COLO668 (cell line): ENCODE measurements around the gene COG4.
"Not testable (repeated sequence)": the region's sequence is repeated elsewhere in the genome, so short reads cannot be mapped to it uniquely, and the experiment has no call there.

Experiments used
- DNase-seq: peaks from one replicate; lab custom pipeline; 2025; ENCODE audit not compliant: unreplicated experiment; lab: John Stamatoyannopoulos, UW

Gene COG4

DNA sequence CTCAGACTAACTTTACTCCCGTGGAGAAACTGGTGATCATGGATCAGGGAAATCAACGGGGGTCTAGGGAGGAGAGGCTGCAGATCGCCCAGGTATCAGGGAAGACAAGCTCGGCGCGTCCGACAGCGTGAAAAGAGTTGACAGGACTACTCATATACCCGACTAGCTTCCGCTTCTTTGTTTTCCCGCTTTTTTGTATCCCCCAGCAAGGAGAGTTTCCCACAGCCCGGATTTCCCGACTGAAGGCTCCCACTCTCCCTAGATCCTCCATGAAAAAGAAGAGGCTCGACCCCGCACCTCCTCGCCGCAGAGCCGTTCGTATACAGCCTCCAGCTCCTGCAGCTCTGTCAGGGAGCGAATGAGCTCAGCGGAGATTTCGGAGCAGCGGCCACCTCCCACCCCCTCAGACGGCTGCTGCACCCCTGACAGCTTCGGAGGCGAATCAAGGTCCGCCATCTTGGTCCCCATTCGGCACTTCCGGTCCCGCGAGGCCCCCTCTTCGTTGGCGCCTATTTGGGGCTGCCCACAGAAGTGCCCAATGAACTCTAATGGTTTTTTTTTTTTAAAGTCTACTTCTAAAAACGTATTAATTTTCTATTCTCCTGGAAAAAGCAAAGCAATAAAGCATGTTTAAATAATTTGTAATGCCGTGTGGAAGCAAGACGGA lies at the start of gene COG4:
COG4 (minus strand) TSS at position 479 of the 667 bp plus-strand sequence; CDS start at position 468, 11 bp downstream.
- peak; percentile 85 for DNase-seq

DNA sequence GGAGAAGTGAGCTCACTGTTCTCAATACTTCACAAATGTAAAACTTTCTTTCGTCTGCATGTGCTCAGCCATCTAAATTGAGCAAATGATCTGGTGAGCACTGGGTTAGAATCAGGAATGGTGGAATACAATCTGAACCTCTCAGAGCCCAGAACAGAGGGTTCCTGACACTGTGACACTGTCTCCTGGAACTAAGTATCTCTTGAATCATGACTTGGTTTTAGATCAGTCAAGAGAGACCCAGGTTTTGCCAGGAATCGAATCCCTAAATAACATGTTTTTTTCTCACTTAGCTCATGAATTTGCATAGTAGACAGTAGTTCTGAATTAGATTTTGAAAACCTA lies 49.5 kb upstream of the COG4 start:
- no peak for DNase-seq

DNA sequence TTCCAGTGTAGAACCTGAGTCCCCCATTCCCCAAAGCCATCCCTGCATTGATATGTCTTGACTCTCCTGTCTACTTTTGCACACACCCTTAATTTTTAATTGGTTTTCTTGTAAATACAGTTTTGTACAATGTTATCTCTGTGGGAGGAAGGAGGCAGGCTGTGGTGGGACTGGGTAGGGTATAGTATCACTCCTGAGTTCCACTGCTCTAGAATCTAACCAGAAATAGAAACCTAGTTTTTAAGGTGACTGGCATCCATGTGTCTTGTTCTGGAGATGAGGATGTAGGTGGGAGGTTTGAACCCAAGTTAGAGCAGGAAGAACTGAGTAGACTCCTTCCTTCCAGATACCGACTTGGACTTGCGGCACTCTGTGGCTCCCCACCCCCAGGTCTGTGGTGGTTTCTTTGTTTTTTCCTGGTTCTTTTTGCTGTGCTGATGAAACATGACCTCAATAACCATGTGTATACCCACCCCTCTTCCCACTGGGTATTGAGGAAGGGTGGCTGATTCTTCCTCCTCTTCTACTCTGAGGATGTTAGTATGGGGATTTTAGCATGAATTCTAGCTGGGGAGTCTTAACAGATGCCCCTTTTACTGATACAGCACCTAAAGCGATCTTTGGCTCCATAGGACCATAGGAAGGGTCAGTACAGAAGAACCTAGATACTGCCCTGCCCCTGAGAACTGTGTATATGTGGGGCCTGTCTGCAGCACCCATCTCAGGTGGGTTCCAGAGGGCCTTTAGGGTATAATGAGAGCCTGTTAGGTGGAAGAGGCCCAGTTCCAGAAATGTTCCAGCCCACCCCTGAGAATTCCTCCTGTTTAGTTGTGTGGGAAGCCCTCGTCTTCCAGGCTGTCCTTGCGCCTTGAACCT lies 48.9 kb upstream of the COG4 start:
- no peak for DNase-seq

DNA sequence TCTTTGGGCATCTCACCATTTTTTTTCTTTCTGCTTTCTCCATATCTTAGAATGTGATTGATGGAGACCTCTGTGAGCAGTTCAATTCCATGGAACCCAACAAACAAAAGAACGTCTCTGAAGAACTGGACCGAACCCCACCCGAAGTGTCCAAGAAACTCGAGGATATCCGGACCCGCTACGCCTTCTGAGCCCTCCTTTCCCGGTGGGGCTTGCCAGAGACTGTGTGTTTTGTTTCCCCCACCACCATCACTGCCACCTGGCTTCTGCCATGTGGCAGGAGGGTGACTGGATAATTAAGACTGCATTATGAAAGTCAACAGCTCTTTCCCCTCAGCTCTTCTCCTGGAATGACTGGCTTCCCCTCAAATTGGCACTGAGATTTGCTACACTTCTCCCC lies 48.3 kb upstream of the COG4 start:
- no peak for DNase-seq

DNA sequence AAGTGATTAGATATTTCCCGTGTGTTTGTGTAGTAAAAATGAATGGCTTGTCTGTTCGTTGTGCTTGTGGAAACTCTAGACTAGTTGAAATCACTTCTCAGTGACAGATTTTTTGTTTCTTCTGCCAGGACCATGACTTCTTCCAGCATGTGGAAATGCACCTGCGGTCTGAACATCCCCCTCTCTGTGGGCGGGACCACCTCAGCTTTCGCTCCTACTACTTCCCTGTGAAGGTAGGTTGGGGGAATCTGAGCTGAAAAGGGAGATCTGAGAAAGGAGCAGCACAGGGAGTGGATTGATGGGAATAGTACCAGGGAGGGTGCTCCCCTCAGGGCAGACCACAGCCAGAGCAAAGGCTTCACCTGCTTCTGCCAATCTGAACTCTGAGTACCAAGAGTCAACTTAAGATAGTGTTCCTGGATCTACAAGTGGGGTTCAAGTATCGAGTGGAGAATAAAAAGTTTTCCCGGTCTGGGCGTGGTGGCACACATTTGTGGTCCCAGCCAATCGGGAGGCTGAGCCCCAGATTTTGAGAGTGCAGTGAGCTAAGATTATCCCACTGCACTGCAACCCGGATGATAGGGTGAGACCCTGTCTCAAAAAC lies 47.7 kb upstream of the COG4 start:
- DNase-seq, result no peak

DNA sequence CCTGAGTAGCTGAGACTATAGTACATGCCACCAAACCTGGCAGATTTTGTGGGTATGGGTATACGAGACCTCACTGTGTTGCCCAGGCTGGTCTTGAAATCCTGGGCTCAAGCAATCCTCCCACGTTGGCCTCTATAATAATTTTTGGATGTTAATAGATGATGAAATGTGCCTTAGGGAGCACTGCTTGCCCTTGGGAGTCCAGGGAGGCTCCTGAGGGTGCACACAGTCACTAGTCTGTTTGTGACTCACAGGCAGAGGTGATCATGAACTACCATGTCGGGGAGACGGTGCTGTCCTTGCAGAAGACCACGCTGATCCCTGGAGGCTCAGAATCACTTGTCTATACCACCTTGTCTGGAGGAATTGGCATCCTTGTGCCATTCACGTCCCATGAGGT lies 46.4 kb upstream of the COG4 start:
- DNase-seq, result no peak

DNA sequence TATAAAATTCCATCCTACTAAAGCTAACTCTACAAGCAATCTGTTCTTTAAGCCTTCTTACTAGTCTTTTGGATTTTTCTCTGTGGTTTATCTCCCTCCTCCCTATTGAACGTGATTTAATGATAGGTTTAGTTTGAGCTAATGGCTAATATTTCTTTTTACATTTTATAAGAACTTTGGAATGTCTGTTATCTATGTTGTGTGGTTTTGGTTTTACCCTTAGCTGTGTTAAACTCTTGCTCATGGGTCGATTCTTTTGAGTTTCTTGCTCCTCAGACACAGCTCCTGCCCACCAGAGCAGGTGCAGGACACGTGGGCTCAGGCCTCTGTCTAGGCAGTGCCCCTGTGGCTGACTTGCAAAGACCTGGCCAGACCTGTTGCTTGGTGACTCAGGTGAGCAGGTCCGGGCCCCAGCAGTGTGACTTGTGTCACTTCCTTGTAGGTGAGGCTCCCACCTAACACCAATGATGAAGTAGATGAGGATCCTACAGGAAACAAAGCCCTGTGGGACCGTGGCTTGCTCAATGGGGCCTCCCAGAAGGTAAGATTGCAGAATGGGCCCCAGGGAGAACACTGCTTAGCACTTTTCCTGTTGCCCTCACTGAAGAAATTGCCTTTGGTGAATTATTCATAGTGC lies 45.4 kb upstream of the COG4 start:
- DNase-seq, result no peak

DNA sequence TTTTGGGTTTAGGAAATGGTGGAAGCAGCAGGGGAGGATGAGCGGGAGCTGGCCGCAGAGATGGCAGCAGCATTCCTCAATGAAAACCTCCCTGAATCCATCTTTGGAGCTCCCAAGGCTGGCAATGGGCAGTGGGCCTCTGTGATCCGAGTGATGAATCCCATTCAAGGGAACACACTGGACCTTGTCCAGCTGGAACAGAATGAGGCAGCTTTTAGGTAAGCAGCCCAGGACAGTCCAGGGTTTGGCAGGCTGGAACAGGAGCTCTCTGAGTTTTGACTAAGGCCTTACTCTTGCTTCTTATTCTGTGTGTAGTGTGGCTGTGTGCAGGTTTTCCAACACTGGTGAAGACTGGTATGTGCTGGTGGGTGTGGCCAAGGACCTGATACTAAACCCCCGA lies 41.7 kb upstream of the COG4 start:
- DNase-seq, result no peak

DNA sequence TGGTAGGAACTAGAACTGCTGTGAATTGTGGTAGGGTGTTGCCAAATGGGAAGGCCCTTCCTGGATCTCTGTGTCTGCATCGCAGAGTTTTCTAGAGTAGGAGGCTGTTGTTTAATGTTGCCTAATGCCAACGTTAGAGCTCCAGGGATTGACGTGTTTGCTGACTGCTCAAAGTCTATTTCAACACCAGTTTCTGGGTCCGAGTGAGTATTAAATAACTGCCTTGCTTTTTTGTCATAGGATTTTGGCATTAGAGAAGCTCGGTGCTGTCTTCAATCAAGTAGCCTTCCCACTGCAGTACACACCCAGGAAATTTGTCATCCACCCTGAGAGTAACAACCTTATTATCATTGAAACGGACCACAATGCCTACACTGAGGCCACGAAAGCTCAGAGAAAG lies 40.3 kb upstream of the COG4 start:
- no peak for DNase-seq

DNA sequence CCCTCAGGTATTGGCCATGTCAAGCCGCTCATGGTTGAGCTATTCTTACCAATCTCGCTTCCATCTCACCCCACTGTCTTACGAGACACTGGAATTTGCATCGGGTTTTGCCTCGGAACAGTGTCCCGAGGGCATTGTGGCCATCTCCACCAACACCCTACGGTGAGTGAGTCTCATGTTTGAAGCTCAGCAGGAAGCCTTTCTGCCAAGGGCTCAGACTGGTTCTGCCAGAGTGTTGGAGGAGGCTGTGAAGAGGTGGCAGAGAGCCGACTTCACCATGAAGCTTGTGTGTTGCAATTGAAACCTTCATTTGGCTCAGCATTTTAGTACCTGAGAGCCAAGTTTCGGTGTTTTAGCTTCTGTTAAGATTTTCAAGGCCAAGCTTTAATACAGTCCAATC lies 38.3 kb upstream of the COG4 start:
- no peak for DNase-seq

DNA sequence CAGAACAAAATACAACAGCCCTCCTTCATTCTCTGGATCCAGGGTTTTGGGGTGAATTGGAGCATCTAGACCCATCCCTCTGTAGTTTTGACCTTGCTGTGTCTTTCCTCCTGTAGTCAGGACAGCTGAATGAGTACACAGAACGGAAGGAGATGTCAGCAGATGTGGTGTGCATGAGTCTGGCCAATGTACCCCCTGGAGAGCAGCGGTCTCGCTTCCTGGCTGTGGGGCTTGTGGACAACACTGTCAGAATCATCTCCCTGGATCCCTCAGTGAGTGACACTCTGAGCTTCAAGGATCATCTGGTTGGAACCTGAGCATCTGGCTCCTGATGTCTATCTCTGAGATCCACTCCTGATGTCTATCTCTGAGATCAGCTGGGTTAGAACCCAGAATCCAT lies 32.7 kb upstream of the COG4 start:
- no peak for DNase-seq

DNA sequence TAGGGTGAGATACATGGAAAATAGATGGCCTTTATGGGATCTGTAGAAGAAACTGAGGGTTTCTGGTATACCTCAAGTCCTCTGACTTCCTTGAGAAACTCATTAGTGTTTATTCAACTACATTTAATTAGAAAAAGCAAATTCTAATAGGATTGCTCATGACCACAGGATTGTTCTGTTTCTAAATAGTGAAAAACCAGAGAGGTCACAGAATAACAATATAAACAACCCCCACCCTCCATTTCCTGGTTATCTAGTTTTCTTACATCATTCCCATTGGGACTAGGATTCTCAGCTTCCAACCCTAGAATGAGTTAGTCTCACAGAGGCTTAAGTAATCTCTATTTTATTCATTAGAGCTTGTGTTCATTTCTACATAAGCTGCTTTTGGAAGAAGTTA lies 30.3 kb upstream of the COG4 start:
- DNase-seq, result no peak

DNA sequence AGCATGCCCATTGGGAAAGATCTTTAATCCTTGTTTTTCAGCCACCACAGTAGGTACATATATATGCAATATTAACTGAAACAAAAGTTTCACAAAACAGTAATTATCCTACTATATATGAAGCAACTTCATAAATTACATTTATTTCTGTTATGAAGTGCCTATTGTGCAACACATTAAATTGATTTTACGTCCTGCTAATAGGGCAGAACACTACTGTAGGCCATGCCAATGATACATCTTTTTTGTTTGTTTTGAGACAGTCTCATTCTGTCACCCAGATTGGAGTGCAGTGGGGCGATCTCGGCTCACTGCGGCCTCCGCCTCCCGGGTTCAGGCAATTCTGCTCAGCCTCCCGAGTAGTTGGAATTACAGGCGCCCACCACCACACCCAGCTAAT lies 29.3 kb upstream of the COG4 start:
- DNase-seq, result no peak

DNA sequence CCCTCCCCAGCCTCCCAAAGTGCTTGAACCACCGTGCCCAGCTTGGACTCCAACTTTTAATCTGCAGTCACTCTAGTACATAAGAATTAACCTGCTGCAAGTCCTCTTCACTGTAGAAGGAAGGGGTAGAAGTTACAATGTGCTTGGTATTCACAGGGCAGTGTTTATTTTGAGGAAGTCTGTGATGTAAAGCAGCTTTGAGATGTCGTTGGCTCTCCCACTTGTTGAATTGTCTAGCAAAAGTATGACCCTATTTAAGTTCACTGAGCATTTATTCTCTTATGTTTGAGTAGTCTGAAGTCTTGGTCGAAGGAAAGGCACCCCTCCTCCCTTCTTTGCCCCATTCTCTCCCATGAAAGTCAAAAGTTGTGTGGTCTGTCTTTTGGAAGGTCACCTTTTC lies 28.4 kb upstream of the COG4 start:
- no peak for DNase-seq

DNA sequence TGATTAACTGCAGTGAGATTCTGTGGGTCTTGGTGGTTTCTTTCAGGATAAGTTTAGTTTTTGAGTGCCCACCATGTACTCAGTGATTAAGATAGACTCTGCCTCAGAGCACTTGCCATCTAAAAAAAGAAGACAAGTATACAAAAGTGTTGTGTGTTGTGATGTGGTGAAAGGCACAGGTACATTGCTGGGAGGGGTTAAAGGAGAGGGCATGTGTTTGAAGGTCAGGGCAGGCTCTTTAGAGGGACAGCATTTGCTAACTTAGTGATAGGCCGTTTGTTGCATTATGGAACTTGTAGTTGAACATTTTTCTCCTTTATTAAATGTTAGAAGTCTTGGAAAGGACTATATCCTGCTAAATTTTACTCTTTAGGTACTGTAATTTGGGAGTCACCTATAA lies 26.7 kb upstream of the COG4 start:
- no peak for DNase-seq

DNA sequence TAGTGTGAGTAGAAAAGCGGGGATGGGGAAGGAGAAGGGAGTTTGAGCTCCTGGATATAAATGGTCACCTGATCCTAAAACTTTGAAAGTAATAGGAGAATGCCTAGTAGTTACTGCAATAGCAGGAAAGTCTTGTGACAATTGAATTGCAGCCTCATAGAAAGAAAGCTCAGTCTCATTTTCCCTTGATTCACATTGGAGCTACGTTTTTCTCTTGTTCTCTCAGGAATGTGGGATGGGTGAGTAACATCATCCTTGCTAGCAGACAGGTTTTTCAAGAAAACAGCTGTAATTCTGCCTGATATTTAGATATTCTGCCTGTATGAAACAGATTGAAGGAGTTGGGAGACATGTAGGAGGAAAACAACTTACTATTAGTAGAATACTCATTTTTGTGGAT lies 25.6 kb upstream of the COG4 start:
- no peak for DNase-seq

DNA sequence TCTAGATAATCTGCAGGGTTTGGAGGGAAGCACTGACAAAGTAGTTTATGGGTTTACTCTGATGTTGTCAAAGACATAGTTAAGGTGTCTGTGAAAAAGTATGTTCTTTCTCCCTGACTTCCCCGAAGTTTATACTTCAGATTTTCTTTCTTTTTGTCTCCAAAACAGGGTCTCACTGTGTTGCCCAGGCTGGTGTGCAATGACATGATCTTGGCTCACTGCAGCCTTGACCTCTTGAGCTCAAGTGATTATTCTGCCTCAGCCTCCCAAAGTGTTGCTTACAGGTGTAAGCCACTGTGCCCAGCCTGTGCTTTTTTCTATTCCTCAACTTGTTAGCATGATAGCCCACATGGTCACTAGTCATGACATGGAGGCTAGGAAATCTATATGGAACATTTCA lies 21.2 kb upstream of the COG4 start:
- DNase-seq, result no peak

DNA sequence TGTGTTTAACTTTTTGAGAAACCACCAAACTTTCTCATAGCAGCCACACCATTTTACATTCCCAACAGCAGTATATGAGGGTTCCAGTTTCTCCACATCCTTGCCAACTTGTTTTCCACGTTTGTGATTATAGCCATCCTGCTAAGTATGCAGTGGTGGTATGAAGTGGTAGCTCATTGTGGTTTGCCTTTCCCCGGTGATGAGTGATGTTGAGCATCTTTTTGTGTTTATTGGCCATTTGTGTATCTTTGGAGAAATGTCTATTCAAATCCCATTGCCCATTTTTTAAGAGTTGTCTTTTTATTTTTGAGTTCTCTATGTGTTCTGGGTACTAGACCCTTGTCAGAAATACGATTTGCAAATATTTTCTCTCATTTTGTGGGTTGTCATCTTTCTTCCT lies 17.6 kb upstream of the COG4 start:
- no peak for DNase-seq

DNA sequence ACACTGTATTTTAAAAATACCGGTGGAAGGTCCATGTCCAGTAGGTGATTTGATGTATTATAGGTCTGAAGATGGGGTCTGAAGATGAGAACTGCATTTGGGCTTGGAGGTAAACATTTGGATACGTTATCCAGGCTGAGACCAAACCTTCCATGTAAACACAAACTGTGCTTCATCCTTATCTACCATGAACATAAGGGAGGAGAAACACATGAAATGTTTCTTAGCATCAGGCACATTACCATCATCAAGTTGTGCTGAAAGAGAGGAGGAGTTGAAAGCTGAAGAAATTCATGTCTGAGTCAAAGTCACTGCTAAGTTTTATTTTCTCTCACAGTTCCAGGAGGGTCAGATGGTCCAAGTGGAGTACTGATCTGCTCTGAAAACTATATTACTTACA lies 11.6 kb upstream of the COG4 start:
- no peak for DNase-seq

DNA sequence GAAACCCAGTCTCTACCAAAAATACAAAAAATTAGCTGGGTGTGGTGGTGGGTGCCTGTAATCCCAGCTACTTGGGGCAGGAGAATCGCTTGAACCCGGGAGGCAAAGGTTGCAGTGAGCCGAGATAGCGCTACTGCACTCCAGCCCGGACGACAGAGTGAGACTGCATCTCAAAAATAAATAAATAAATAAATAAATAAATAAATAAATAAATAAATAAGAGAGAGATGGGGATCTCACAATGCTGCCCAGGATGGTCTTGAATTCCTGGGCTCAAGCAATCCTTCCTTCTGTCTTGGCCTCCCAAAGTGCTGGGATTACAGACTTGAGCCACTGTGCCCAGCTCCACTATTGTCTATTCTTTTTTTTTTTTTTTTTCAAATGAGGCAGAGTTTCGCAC lies 6.6 kb upstream of the COG4 start:
- not testable (repeated sequence) for DNase-seq

DNA sequence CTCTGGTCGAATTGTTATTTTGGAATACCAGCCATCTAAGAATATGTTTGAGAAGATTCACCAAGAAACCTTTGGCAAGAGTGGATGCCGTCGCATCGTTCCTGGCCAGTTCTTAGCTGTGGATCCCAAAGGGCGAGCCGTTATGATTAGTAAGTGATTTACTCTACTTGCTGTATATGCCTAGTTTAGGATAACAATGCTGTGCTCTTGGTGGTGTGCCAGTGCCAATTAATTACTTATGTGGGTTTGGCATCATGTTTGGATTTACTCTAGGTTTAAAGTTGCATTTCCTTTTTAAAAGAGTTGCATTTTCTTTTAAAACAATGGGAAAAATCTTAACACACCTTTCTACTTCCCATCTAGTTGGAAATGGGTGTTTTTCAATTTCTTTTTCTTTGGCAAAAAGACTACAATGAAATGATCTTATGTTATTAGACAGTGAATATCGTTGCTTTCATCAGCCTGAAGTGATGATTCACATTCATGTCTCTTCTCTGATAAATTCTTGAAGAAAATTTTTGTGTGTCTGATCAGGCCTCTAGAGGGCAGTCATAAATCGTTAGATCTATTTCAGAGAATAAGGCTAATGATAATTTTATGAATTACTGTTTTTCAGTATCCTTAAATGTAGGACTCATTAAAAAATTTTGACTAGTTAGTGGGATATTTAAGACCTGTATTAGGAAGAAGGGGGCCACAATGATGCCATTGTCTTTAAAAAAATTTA lies 5.9 kb upstream of the COG4 start:
- no peak for DNase-seq
